GM23338 (cell line): Measurements from ENCODE around the gene TSHZ2. TPM values are rescaled to one million over a fixed set of nuclear protein-coding genes. Genes with fewer than 3 reads are reported as not detected.

Experiments used
- ATAC-seq: fragments of 200-7000 bp; cut with Tn5 transposase; 3 replicates; pipeline ENCODE4 v1.9.1; 2020
- DNase-seq: peaks from one replicate; pipeline ENCODE4 v3.0.0-alpha.2; 2015; ENCODE audit warnings: low spot score
- H2AFZ ChIP-seq: fragments of 200-600 bp; sonication (generic); 2 replicates; pipeline ENCODE4 v1.8.0; 2016; ENCODE audit warnings: antibody characterized with exemption, mild to moderate bottlenecking, moderate library complexity
- H3F3A ChIP-seq: fragments of 200-600 bp; sonication (generic); replicated peaks from 2 replicates; pipeline ENCODE4 v1.8.0; 2017; ENCODE audit warnings: antibody characterized with exemption, mixed run types, low read depth
- H3K27ac ChIP-seq: fragments of 200-600 bp; sonication (generic); 2 replicates; pipeline ENCODE4 v1.6.1; 2016; ENCODE audit warnings: low read depth
- H3K27me3 ChIP-seq: fragments of 200-600 bp; sonication (generic); 2 replicates; pipeline ENCODE4 v1.8.0; 2016; ENCODE audit warnings: mild to moderate bottlenecking, mixed run types, moderate library complexity; ENCODE audit not compliant: insufficient read depth
- H3K36me3 ChIP-seq: fragments of 200-600 bp; sonication (generic); 2 replicates; pipeline ENCODE4 v1.8.0; 2016; ENCODE audit warnings: mild to moderate bottlenecking; ENCODE audit not compliant: insufficient read depth
- H3K4me1 ChIP-seq: fragments of 200-600 bp; sonication (generic); 2 replicates; pipeline ENCODE4 v1.8.0; 2016; ENCODE audit warnings: mild to moderate bottlenecking, moderate library complexity; ENCODE audit not compliant: insufficient read depth
- H3K4me2 ChIP-seq: fragments of 200-600 bp; sonication (generic); 2 replicates; pipeline ENCODE4 v1.7.1; 2017; ENCODE audit warnings: mixed run types
- H3K4me3 ChIP-seq: fragments of 200-600 bp; sonication (generic); 2 replicates; pipeline ENCODE4 v1.6.1; 2016; ENCODE audit warnings: mixed run types
- H3K79me2 ChIP-seq: fragments of 200-600 bp; sonication (generic); replicated peaks from 2 replicates; pipeline ENCODE4 v1.8.0; 2017; ENCODE audit warnings: mild to moderate bottlenecking; ENCODE audit not compliant: insufficient read depth
- H3K9me2 ChIP-seq: fragments of 200-600 bp; sonication (generic); 2 replicates; pipeline ENCODE4 v1.8.0; 2017; ENCODE audit not compliant: insufficient read depth
- H4K20me1 ChIP-seq: fragments of 200-600 bp; sonication (generic); replicated peaks from 2 replicates; pipeline ENCODE4 v1.8.0; 2017; ENCODE audit warnings: mild to moderate bottlenecking; ENCODE audit not compliant: insufficient read depth
- H3K27ac Mint-ChIP-seq: 2 replicates; pipeline ENCODE4 v1.8.0; 2020; ENCODE audit warnings: inconsistent platforms, mild to moderate bottlenecking, moderate library complexity, mixed read lengths
- H3K27me3 Mint-ChIP-seq: 3 replicates; pipeline ENCODE4 v1.8.0; 2022; ENCODE audit warnings: low read depth, mild to moderate bottlenecking, moderate library complexity, mixed read lengths, inconsistent platforms; ENCODE audit not compliant: insufficient read depth, poor library complexity
- H3K36me3 Mint-ChIP-seq: 3 replicates; pipeline ENCODE4 v1.8.0; 2021; ENCODE audit warnings: low read depth, mild to moderate bottlenecking, inconsistent platforms, moderate library complexity, mixed read lengths
- H3K4me1 Mint-ChIP-seq: 3 replicates; pipeline ENCODE4 v1.8.0; 2020; ENCODE audit warnings: mild to moderate bottlenecking, inconsistent platforms, mixed read lengths
- H3K4me3 Mint-ChIP-seq: 3 replicates; pipeline ENCODE4 v1.8.0; 2021; ENCODE audit warnings: moderate library complexity, mild to moderate bottlenecking, inconsistent platforms, mixed read lengths
- H3K9me3 Mint-ChIP-seq: 3 replicates; pipeline ENCODE4 v1.8.0; 2020; ENCODE audit warnings: moderate library complexity, mild to moderate bottlenecking, inconsistent platforms, mixed read lengths
- JUNB ChIP-seq: IDR thresholded peaks from one replicate; pipeline ENCODE4 v1.6.1; 2016; ENCODE audit warnings: antibody characterized with exemption; ENCODE audit not compliant: unreplicated experiment
- NANOG ChIP-seq: IDR thresholded peaks from 2 replicates; pipeline ENCODE4 v1.6.1; 2016; ENCODE audit warnings: antibody characterized with exemption, borderline replicate concordance
- POLR2AphosphoS5 ChIP-seq: IDR thresholded peaks from 2 replicates; pipeline ENCODE4 v1.6.1; 2016; ENCODE audit warnings: antibody characterized with exemption, low read depth
- STAT1 ChIP-seq: IDR thresholded peaks from one replicate; pipeline ENCODE4 v1.6.1; 2016; ENCODE audit warnings: antibody characterized with exemption; ENCODE audit not compliant: unreplicated experiment
- ZNF331 ChIP-seq: fragments of 250-450 bp; sonication (Bioruptor Pico); IDR thresholded peaks from 2 replicates; pipeline ENCODE4 v1.5.0; 2020; ENCODE audit warnings: low read depth, mild to moderate bottlenecking, moderate library complexity
- polyA plus RNA-seq: library from polyadenylated mRNA; unstranded; fragments of >200 nt; fragmentation: Nextera tagmentation; extraction: Ambion mirVana; gene quantifications from 2 replicates; pipeline ENCODE4 v1.2.1, GENCODE V29; 2016
- total RNA-seq: library from RNA; depleted of rRNA; stranded (reverse); fragments of >200 nt; shearing (Covaris generic); gene quantifications from 2 replicates; pipeline ENCODE4 v1.2.3, GENCODE V29; 2014
- TF ChIP-seq, protein P1 (sequence below): fragments of 250-450 bp; sonication (Bioruptor Pico); IDR thresholded peaks from 2 replicates; pipeline ENCODE4 v1.5.0; 2020; ENCODE audit warnings: mild to moderate bottlenecking, moderate library complexity
- TF ChIP-seq, protein P2 (sequence below): IDR thresholded peaks from one replicate; pipeline ENCODE4 v1.6.1; 2018; ENCODE audit warnings: antibody characterized with exemption; ENCODE audit not compliant: unreplicated experiment

Gene TSHZ2
- total and polyA plus RNA-seq, 2 experiments from 2014 or later, result 0.49 to 1.3 TPM

DNA sequence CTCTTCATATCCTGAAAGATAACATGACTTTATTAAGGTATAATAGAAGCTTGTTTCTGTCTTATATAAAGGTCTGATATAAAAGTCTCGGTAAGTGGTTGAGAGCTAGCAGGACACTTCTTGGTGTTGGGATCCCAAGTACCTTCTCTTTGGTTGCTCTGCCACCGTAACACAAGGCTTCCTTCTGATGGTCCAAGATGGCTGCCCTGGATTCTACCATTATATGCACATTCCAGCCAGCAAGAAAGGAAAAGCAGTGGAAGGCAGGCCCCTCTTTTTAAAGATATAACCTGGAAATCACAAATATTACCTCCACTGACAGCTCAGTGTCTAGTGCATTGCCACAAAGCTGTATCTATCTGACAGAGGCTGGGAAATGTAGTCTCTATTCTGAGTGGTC is 75.0 kb downstream of the TSHZ2 start (continued):
- TF ChIP-seq, protein P1, sequence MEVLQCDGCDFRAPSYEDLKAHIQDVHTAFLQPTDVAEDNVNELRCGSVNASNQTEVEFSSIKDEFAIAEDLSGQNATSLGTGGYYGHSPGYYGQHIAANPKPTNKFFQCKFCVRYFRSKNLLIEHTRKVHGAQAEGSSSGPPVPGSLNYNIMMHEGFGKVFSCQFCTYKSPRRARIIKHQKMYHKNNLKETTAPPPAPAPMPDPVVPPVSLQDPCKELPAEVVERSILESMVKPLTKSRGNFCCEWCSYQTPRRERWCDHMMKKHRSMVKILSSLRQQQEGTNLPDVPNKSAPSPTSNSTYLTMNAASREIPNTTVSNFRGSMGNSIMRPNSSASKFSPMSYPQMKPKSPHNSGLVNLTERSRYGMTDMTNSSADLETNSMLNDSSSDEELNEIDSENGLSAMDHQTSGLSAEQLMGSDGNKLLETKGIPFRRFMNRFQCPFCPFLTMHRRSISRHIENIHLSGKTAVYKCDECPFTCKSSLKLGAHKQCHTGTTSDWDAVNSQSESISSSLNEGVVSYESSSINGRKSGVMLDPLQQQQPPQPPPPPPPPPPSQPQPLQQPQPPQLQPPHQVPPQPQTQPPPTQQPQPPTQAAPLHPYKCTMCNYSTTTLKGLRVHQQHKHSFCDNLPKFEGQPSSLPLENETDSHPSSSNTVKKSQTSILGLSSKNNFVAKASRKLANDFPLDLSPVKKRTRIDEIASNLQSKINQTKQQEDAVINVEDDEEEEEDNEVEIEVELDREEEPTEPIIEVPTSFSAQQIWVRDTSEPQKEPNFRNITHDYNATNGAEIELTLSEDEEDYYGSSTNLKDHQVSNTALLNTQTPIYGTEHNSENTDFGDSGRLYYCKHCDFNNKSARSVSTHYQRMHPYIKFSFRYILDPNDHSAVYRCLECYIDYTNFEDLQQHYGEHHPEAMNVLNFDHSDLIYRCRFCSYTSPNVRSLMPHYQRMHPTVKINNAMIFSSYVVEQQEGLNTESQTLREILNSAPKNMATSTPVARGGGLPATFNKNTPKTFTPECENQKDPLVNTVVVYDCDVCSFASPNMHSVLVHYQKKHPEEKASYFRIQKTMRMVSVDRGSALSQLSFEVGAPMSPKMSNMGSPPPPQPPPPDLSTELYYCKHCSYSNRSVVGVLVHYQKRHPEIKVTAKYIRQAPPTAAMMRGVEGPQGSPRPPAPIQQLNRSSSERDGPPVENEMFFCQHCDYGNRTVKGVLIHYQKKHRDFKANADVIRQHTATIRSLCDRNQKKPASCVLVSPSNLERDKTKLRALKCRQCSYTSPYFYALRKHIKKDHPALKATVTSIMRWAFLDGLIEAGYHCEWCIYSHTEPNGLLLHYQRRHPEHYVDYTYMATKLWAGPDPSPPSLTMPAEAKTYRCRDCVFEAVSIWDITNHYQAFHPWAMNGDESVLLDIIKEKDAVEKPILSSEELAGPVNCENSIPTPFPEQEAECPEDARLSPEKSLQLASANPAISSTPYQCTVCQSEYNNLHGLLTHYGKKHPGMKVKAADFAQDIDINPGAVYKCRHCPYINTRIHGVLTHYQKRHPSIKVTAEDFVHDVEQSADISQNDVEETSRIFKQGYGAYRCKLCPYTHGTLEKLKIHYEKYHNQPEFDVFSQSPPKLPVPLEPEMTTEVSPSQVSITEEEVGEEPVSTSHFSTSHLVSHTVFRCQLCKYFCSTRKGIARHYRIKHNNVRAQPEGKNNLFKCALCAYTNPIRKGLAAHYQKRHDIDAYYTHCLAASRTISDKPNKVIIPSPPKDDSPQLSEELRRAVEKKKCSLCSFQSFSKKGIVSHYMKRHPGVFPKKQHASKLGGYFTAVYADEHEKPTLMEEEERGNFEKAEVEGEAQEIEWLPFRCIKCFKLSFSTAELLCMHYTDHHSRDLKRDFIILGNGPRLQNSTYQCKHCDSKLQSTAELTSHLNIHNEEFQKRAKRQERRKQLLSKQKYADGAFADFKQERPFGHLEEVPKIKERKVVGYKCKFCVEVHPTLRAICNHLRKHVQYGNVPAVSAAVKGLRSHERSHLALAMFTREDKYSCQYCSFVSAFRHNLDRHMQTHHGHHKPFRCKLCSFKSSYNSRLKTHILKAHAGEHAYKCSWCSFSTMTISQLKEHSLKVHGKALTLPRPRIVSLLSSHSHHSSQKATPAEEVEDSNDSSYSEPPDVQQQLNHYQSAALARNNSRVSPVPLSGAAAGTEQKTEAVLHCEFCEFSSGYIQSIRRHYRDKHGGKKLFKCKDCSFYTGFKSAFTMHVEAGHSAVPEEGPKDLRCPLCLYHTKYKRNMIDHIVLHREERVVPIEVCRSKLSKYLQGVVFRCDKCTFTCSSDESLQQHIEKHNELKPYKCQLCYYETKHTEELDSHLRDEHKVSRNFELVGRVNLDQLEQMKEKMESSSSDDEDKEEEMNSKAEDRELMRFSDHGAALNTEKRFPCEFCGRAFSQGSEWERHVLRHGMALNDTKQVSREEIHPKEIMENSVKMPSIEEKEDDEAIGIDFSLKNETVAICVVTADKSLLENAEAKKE (CRISPR knock-in tag), result no peak

DNA sequence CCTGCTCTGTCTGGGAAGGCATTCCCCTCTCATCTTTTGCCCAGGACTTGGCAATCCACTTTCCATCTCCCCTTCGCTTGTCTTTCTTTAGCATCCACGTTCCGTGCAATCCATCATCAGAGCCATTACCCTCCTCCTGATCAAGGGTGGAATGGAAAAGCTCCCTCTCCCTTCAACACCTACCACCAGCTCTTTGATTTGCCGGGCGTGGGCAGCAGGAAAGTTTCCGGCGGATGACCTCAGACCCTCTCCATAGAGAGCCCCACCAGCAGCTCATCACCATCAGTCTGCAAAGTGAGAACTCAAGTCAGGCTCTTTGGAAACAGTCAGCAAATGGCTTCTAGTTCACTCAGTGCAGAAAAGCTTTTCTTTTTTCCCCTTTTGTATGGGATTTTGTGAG is 76.2 kb downstream of the TSHZ2 start:
- no peaks in the 10 kb centered on the region for H3K79me2 ChIP-seq
- Mint-ChIP-seq H3K27me3 (peaks cover 3% of the 10 kb centered on the region), H3K36me3 (no peaks in the 10 kb centered on the region), H3K27ac (no peak overlapping the region), H3K9me3 (no peaks in the 10 kb centered on the region), H3K4me3 (no peak overlapping the region), H3K4me1 (no peaks in the 10 kb centered on the region)
- no peak overlapping the region for H3K27ac ChIP-seq
- no peaks in the 10 kb centered on the region for H3K36me3 ChIP-seq
- H3F3A ChIP-seq, result no peaks in the 10 kb centered on the region
- no peaks in the 10 kb centered on the region for H3K4me1 ChIP-seq
- H3K27me3 ChIP-seq, result no peaks in the 10 kb centered on the region
- ATAC-seq, result no peak
- H3K4me2 ChIP-seq, result no peak overlapping the region
- no peak overlapping the region for H2AFZ ChIP-seq
- no peak for DNase-seq
- H3K9me2 ChIP-seq, result no peaks in the 10 kb centered on the region
- no peak overlapping the region for H3K4me3 ChIP-seq
- no peaks in the 10 kb centered on the region for H4K20me1 ChIP-seq
- no peak for TF ChIP-seq POLR2AphosphoS5
- TF ChIP-seq ZNF331 (CRISPR knock-in tag), result no peak
- TF ChIP-seq STAT1, result no peak
- TF ChIP-seq, protein P2, sequence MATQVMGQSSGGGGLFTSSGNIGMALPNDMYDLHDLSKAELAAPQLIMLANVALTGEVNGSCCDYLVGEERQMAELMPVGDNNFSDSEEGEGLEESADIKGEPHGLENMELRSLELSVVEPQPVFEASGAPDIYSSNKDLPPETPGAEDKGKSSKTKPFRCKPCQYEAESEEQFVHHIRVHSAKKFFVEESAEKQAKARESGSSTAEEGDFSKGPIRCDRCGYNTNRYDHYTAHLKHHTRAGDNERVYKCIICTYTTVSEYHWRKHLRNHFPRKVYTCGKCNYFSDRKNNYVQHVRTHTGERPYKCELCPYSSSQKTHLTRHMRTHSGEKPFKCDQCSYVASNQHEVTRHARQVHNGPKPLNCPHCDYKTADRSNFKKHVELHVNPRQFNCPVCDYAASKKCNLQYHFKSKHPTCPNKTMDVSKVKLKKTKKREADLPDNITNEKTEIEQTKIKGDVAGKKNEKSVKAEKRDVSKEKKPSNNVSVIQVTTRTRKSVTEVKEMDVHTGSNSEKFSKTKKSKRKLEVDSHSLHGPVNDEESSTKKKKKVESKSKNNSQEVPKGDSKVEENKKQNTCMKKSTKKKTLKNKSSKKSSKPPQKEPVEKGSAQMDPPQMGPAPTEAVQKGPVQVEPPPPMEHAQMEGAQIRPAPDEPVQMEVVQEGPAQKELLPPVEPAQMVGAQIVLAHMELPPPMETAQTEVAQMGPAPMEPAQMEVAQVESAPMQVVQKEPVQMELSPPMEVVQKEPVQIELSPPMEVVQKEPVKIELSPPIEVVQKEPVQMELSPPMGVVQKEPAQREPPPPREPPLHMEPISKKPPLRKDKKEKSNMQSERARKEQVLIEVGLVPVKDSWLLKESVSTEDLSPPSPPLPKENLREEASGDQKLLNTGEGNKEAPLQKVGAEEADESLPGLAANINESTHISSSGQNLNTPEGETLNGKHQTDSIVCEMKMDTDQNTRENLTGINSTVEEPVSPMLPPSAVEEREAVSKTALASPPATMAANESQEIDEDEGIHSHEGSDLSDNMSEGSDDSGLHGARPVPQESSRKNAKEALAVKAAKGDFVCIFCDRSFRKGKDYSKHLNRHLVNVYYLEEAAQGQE, result no peak
- TF ChIP-seq JUNB, result no peak
- TF ChIP-seq, protein P1 (CRISPR knock-in tag), result no peak
- TF ChIP-seq NANOG, result no peak
